Measurements from ENCODE around the gene BTG1. TPM values are rescaled to one million over a fixed set of nuclear protein-coding genes. Genes with fewer than 3 reads are reported as not detected.

Gene BTG1
- total RNA-seq, 1 donor from 2014 or later = 159 TPM

GRCh38 chr12:92162079-92162478 lies 16.4 kb upstream of the BTG1 start:
- no peak overlapping the region for H3K27ac ChIP-seq
- H3K27me3 ChIP-seq (ENCODE audit: low read depth) = no peaks in the 10 kb centered on the region
- H3K36me3 ChIP-seq = no peaks in the 10 kb centered on the region
- no peak overlapping the region for H3K4me3 ChIP-seq
- H3K9me3 ChIP-seq = no peaks in the 10 kb centered on the region
- ATAC-seq (no peak), DNase-seq (no peak)
- intact Hi-C loops (cut with DNase I) = no loop called here
- no peak for TF ChIP-seq CTCF (IDR thresholded peaks at IDR 0.05)
- H3K4me1 ChIP-seq = peaks cover 8% of the 10 kb centered on the region

- ATAC-seq (no peak), DNase-seq (no peak)
- Histone ChIP-seq H3K27ac (peak overlapping the region; percentile 54), H3K9me3 (no peaks in the 10 kb centered on the region), H3K4me1 (peaks cover 8% of the 10 kb centered on the region), H3K36me3 (no peaks in the 10 kb centered on the region), H3K27me3 (ENCODE audit: low read depth) (no peaks in the 10 kb centered on the region), H3K4me3 (no peak overlapping the region)
- intact Hi-C loops (cut with DNase I) = no loop called here
- no peak for TF ChIP-seq CTCF (IDR thresholded peaks at IDR 0.05)
These were observed 13.3 kb upstream of the BTG1 start for GRCh38 chr12:92158796-92159439.

GRCh38 chr12:92156704-92157395 lies 11.2 kb upstream of the BTG1 start:
- Histone ChIP-seq H3K36me3 (no peaks in the 10 kb centered on the region), H3K9me3 (no peaks in the 10 kb centered on the region), H3K4me3 (no peak overlapping the region), H3K27me3 (ENCODE audit: low read depth) (no peaks in the 10 kb centered on the region), H3K4me1 (peaks cover 8% of the 10 kb centered on the region), H3K27ac (no peak overlapping the region)
- intact Hi-C loops (cut with DNase I) = no loop called here
- TF ChIP-seq CTCF (IDR thresholded peaks at IDR 0.05) = no peak
- DNase-seq (no peak), ATAC-seq (no peak)

GRCh38 chr12:92156139-92156538 lies 10.5 kb upstream of the BTG1 start:
- Histone ChIP-seq H3K27ac (no peak overlapping the region), H3K9me3 (no peaks in the 10 kb centered on the region), H3K4me1 (peaks cover 8% of the 10 kb centered on the region), H3K36me3 (no peaks in the 10 kb centered on the region), H3K27me3 (ENCODE audit: low read depth) (no peaks in the 10 kb centered on the region), H3K4me3 (no peak overlapping the region)
- no peak for TF ChIP-seq CTCF (IDR thresholded peaks at IDR 0.05)
- DNase-seq (no peak), ATAC-seq (no peak)
- intact Hi-C loops (cut with DNase I) = no loop called here

GRCh38 chr12:92155733-92156132 lies 10.1 kb upstream of the BTG1 start:
- TF ChIP-seq CTCF (IDR thresholded peaks at IDR 0.05) = no peak
- DNase-seq (no peak), ATAC-seq (no peak)
- Histone ChIP-seq H3K4me1 (peaks cover 8% of the 10 kb centered on the region), H3K9me3 (no peaks in the 10 kb centered on the region), H3K36me3 (no peaks in the 10 kb centered on the region), H3K27ac (no peak overlapping the region), H3K4me3 (no peak overlapping the region), H3K27me3 (ENCODE audit: low read depth) (no peaks in the 10 kb centered on the region)
- intact Hi-C loops (cut with DNase I) = no loop called here
